ENCODE data around the gene FBXL7.

GRCh38 chr5:15731699-15732098 is 231.7 kb downstream of the FBXL7 start:
- TF ChIP-seq CTCF (conservative IDR thresholded peaks at IDR 0.05 in 1 of 2, IDR thresholded peaks at IDR 0.05 in 1 of 2; ENCODE audit: low read depth in 1 of 2, low read length in 2 of 2) = no peak
- no peak for TF ChIP-seq EZH2 (IDR thresholded peaks at IDR 0.05; ENCODE audit: low read length, missing control alignments)

Data from fibroblast of lung (primary cell).